Bronchial epithelial cell (primary cell): ENCODE results near the gene RPL41. TPM values are rescaled to one million over a fixed set of nuclear protein-coding genes. Genes with fewer than 3 reads are reported as not detected.

Experiments
- DNase-seq: peaks from one replicate; pipeline ENCODE4 v3.0.0-alpha.2; 2010; ENCODE audit warnings: low read depth
- FAIRE-seq: peaks from 2 replicates; lab custom pipeline; 2011; peaks lifted over from hg19 to GRCh38; lab: Jason Lieb, UNC
- H3K27me3 ChIP-seq: 2 replicates; pipeline ENCODE4 v1.5.1; 2011; ENCODE audit warnings: low read length; ENCODE audit not compliant: control insufficient read depth, insufficient read depth
- H3K36me3 ChIP-seq: 2 replicates; pipeline ENCODE4 v1.5.1; 2011; ENCODE audit warnings: low read length; ENCODE audit not compliant: control insufficient read depth, insufficient read depth
- H3K4me3 ChIP-seq: 2 replicates; pipeline ENCODE4 v1.5.1; 2011; ENCODE audit warnings: mild to moderate bottlenecking, low read depth, low read length, control low read depth
- CTCF ChIP-seq: IDR thresholded peaks from 2 replicates; pipeline ENCODE4 v1.5.1; 2011; ENCODE audit warnings: mild to moderate bottlenecking, moderate library complexity, low read length, control low read depth, inconsistent platforms; ENCODE audit not compliant: insufficient read depth, severe bottlenecking
- total RNA-seq: library from RNA; depleted of rRNA; stranded (reverse); fragments of >200 nt; gene quantifications from 2 replicates; pipeline ENCODE4 v1.2.1, GENCODE V29; 2014

RPL41 gene
- total RNA-seq, 1 donor from 2014 or later, result 3,411 TPM

GRCh38 chr12:56130876-56131275, 14.4 kb downstream of the RPL41 start:
- DNase-seq (no peak), FAIRE-seq (no peak)
- H3K4me3 ChIP-seq, result no peak overlapping the region
- no peak for TF ChIP-seq CTCF
- no peaks in the 10 kb centered on the region for H3K27me3 ChIP-seq
- H3K36me3 ChIP-seq, result peaks cover 26% of the 10 kb centered on the region

- no peak for TF ChIP-seq CTCF
- FAIRE-seq, result no peak
- DNase-seq, result no peak
- Histone ChIP-seq H3K27me3 (no peaks in the 10 kb centered on the region), H3K4me3 (no peak overlapping the region), H3K36me3 (peaks cover 48% of the 10 kb centered on the region)
Measured at GRCh38 chr12:56134897-56135296, 18.5 kb downstream of the RPL41 start.

- H3K4me3 ChIP-seq, result no peak overlapping the region
- H3K36me3 ChIP-seq, result peaks cover 44% of the 10 kb centered on the region
- DNase-seq, result no peak
- TF ChIP-seq CTCF, result no peak
- H3K27me3 ChIP-seq, result no peaks in the 10 kb centered on the region
- FAIRE-seq, result no peak
Measured at GRCh38 chr12:56137853-56138571, 21.6 kb downstream of the RPL41 start.

GRCh38 chr12:56141946-56142784, 25.7 kb downstream of the RPL41 start:
- FAIRE-seq (no peak), DNase-seq (no peak)
- TF ChIP-seq CTCF, result no peak
- Histone ChIP-seq H3K27me3 (no peaks in the 10 kb centered on the region), H3K4me3 (no peak overlapping the region), H3K36me3 (peaks cover 34% of the 10 kb centered on the region)

GRCh38 chr12:56143217-56143616, 26.8 kb downstream of the RPL41 start:
- no peak for TF ChIP-seq CTCF
- FAIRE-seq, result no peak
- DNase-seq, result no peak
- Histone ChIP-seq H3K36me3 (peaks cover 25% of the 10 kb centered on the region), H3K4me3 (no peak overlapping the region), H3K27me3 (no peaks in the 10 kb centered on the region)
